ENCODE data around the gene NPHS2.
A peak's percentile ranks its signal among the peaks of the same experiment; 100 is the strongest.

The NPHS2 gene

GRCh38 chr1:179575497-179576314, at the start of gene NPHS2:
TSS of gene NPHS2 (minus strand) at chr1:179575948. CDS start at chr1:179575864, 84 bp downstream.
- in situ Hi-C loops (cut with HindIII; ENCODE audit: low sequenced_read_pairs): no loop called here
- TF ChIP-seq, protein P1, sequence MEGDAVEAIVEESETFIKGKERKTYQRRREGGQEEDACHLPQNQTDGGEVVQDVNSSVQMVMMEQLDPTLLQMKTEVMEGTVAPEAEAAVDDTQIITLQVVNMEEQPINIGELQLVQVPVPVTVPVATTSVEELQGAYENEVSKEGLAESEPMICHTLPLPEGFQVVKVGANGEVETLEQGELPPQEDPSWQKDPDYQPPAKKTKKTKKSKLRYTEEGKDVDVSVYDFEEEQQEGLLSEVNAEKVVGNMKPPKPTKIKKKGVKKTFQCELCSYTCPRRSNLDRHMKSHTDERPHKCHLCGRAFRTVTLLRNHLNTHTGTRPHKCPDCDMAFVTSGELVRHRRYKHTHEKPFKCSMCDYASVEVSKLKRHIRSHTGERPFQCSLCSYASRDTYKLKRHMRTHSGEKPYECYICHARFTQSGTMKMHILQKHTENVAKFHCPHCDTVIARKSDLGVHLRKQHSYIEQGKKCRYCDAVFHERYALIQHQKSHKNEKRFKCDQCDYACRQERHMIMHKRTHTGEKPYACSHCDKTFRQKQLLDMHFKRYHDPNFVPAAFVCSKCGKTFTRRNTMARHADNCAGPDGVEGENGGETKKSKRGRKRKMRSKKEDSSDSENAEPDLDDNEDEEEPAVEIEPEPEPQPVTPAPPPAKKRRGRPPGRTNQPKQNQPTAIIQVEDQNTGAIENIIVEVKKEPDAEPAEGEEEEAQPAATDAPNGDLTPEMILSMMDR (IDR thresholded peaks at IDR 0.05; ENCODE audit: low read depth, low read length): no peak
- no peak for DNase-seq (ENCODE audit: low read depth, low spot score)
- H3K4me3 ChIP-seq (ENCODE audit: low read depth, low read length): no peak within 1 kb of the TSS

GRCh38 chr1:179612361-179612760, 36.6 kb upstream of the NPHS2 start:
- in situ Hi-C loops (cut with HindIII; ENCODE audit: low sequenced_read_pairs): no loop called here
- DNase-seq (ENCODE audit: low read depth, low spot score): no peak
- TF ChIP-seq, protein P1 (IDR thresholded peaks at IDR 0.05; ENCODE audit: low read depth, low read length): no peak
- H3K4me3 ChIP-seq (ENCODE audit: low read depth, low read length): no peak overlapping the region

- TF ChIP-seq, protein P1 (IDR thresholded peaks at IDR 0.05; ENCODE audit: low read depth, low read length): no peak
- no peak overlapping the region for H3K4me3 ChIP-seq (ENCODE audit: low read depth, low read length)
- in situ Hi-C loops (cut with HindIII; ENCODE audit: low sequenced_read_pairs): no loop called here
- no peak for DNase-seq (ENCODE audit: low read depth, low spot score)
Measured at GRCh38 chr1:179601093-179601492, 25.3 kb upstream of the NPHS2 start.

DNA sequence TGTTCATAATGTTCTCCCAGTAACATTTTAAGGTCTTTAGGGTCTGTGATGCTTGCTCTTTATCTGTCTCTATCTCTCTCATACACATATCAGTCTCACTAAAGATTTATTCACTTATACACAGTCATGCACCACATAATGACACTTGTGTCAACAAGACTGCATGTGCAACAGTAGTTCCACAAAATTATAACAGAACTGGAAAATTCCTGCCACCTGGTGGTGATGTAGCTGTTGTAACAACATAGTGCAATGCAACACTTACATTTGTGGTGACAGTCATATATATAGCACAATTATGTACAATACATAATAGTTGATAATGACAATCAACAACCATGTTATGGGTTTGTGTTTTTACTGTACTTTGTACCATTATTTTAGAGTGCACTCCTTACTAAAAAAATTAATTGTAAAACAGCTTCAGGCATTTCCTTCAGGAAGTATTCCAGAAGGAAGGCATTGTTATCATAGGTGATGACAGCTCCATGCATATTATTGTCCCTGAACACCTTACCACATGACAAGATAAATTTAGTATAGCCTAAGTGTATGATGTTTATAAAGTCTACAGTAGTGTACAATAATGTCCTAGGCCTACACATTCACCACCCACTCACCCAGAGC, 24.0 kb upstream of the NPHS2 start:
- DNase-seq (ENCODE audit: low read depth, low spot score): peak; percentile 10
- in situ Hi-C loops (cut with HindIII; ENCODE audit: low sequenced_read_pairs): no loop called here
- H3K4me3 ChIP-seq (ENCODE audit: low read depth, low read length): no peak overlapping the region
- TF ChIP-seq, protein P1 (IDR thresholded peaks at IDR 0.05; ENCODE audit: low read depth, low read length): peak; percentile 38

DNA sequence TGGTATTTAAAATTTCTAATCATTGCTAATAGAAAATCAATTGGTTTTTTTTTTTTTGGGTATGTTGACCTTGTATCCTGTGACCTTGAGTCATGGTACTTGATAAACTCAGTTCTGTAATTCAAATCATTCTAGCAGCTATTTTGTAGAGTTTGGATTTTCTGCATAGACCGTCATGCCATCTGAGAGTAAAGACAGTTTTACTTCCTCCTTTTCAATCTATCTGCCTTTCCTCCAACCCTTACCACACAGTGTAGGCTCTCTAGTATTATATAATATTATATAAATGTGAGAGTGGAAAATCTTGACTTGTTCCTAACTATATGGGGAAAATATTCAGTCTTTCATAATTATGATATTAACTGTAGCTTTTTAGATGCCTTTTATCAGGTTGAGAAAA, 22.9 kb upstream of the NPHS2 start:
- no peak for DNase-seq (ENCODE audit: low read depth, low spot score)
- no peak overlapping the region for H3K4me3 ChIP-seq (ENCODE audit: low read depth, low read length)
- in situ Hi-C loops (cut with HindIII; ENCODE audit: low sequenced_read_pairs): no loop called here
- TF ChIP-seq, protein P1 (IDR thresholded peaks at IDR 0.05; ENCODE audit: low read depth, low read length): no peak

DNA sequence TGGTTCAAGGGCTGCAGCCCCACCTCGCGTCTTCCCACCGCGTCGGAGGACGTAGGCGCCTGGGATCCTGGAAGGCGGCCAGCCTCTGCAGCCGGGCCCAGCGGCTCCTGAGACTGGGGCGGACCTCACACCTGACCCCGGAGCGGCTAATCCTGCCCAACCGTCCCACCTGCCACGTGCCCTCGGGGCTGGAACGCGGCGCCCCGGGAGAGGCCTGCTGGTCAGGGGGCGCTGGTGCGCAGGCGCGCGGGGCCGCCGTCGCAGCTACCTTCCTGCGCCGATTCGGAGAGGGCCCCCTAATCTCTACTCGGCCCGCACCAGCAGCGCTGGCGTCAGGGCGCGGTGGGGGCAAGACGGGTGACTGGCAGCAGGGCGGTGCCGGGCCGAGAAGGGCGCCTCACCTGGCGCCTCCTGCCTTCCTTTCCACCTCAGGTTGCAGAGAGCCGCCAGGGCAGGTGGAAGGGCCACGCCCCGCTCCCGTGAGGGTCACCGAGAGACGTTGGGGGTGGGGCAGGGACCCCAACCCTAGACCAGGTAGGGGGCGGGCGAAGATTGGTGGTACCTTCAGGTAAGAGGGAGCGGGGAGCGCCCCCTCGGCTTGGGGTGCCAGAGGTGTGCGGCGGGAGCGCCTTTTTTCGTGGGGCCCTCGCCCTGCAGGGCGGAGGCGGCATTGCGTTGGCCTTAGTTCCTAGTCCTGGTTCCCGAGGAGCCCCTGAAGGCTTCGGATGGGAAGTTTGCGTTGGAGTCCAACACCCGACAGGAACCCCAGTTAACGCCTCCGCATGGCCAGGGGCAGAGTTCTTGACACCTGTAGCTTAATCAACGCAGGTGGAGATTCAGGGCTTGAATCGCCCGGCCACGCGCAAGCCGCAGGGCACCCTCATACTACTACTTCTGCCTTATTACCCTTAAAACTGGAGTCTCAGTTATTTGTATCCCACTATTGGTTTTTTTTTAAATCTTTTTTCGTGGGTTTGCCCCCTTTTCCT, 16.1 kb upstream of the NPHS2 start, which contains the start of gene TDRD5:
Gene TDRD5 (plus strand): TSS at position 241 of the 989 bp plus-strand sequence. CDS start 784 bp downstream, outside the sequence.
- in situ Hi-C loops (cut with HindIII; ENCODE audit: low sequenced_read_pairs): no loop called here
- no peak within 1 kb of the TSS for H3K4me3 ChIP-seq (ENCODE audit: low read depth, low read length)
- TF ChIP-seq, protein P1 (IDR thresholded peaks at IDR 0.05; ENCODE audit: low read depth, low read length): no peak
- DNase-seq (ENCODE audit: low read depth, low spot score): no peak

All from astrocyte of the spinal cord (primary cell).